ENCODE data around the gene COL24A1.

The COL24A1 gene

GRCh38 chr1:86069757-86070145 lies 86.8 kb downstream of the COL24A1 start:
- Histone ChIP-seq H3K4me3 (replicated peaks; ENCODE audit: low read depth, low read length) (no peak overlapping the region), H3K36me3 (ENCODE audit: control insufficient read depth, insufficient read depth, low read length) (no peaks in the 10 kb centered on the region), H3K27me3 (replicated peaks; ENCODE audit: control insufficient read depth, insufficient read depth, low read length) (no peaks in the 10 kb centered on the region)
- TF ChIP-seq, protein P1, sequence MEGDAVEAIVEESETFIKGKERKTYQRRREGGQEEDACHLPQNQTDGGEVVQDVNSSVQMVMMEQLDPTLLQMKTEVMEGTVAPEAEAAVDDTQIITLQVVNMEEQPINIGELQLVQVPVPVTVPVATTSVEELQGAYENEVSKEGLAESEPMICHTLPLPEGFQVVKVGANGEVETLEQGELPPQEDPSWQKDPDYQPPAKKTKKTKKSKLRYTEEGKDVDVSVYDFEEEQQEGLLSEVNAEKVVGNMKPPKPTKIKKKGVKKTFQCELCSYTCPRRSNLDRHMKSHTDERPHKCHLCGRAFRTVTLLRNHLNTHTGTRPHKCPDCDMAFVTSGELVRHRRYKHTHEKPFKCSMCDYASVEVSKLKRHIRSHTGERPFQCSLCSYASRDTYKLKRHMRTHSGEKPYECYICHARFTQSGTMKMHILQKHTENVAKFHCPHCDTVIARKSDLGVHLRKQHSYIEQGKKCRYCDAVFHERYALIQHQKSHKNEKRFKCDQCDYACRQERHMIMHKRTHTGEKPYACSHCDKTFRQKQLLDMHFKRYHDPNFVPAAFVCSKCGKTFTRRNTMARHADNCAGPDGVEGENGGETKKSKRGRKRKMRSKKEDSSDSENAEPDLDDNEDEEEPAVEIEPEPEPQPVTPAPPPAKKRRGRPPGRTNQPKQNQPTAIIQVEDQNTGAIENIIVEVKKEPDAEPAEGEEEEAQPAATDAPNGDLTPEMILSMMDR (IDR thresholded peaks at IDR 0.05; ENCODE audit: insufficient read depth, low read length, poor library complexity, severe bottlenecking): no peak
- DNase-seq (ENCODE audit: extremely low read depth, insufficient read length): no peak

GRCh38 chr1:86068841-86069756 lies 87.5 kb downstream of the COL24A1 start:
- Histone ChIP-seq H3K36me3 (ENCODE audit: control insufficient read depth, insufficient read depth, low read length) (no peaks in the 10 kb centered on the region), H3K4me3 (replicated peaks; ENCODE audit: low read depth, low read length) (no peak overlapping the region), H3K27me3 (replicated peaks; ENCODE audit: control insufficient read depth, insufficient read depth, low read length) (no peaks in the 10 kb centered on the region)
- DNase-seq (ENCODE audit: extremely low read depth, insufficient read length): no peak
- TF ChIP-seq, protein P1 (IDR thresholded peaks at IDR 0.05; ENCODE audit: insufficient read depth, low read length, poor library complexity, severe bottlenecking): no peak

DNA sequence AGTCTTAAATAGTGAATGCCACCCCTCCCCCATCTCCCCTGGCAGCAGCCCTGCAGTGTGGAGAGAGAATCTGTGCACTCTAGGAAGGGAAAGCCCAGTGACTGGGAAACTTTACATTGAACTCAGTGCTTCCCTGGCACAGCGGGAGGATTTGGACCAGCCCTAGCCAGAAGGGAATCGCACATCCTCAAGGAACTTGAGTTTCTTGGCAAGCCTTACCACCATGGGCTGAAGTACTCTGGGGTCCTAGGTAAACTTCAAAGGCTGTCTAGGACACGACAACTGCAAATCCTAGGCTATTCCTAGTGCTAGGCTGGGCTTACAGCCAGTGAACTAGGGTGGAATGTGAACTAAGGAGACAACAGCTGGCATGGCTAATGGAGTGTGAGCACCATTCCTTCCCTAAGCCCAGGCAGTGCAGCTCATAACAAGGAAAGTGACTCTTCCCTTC lies 88.3 kb downstream of the COL24A1 start:
- no peak for DNase-seq (ENCODE audit: extremely low read depth, insufficient read length)
- TF ChIP-seq, protein P1 (IDR thresholded peaks at IDR 0.05; ENCODE audit: insufficient read depth, low read length, poor library complexity, severe bottlenecking): no peak
- Histone ChIP-seq H3K4me3 (replicated peaks; ENCODE audit: low read depth, low read length) (no peak overlapping the region), H3K27me3 (replicated peaks; ENCODE audit: control insufficient read depth, insufficient read depth, low read length) (no peaks in the 10 kb centered on the region), H3K36me3 (ENCODE audit: control insufficient read depth, insufficient read depth, low read length) (no peaks in the 10 kb centered on the region)

- no peak for DNase-seq (ENCODE audit: extremely low read depth, insufficient read length)
- no peaks in the 10 kb centered on the region for H3K36me3 ChIP-seq (ENCODE audit: control insufficient read depth, insufficient read depth, low read length)
- no peaks in the 10 kb centered on the region for H3K27me3 ChIP-seq (replicated peaks; ENCODE audit: control insufficient read depth, insufficient read depth, low read length)
- no peak overlapping the region for H3K4me3 ChIP-seq (replicated peaks; ENCODE audit: low read depth, low read length)
- TF ChIP-seq, protein P1 (IDR thresholded peaks at IDR 0.05; ENCODE audit: insufficient read depth, low read length, poor library complexity, severe bottlenecking): no peak
Observed at GRCh38 chr1:86067626-86068025, 88.9 kb downstream of the COL24A1 start.

- DNase-seq (ENCODE audit: extremely low read depth, insufficient read length): no peak
- Histone ChIP-seq H3K36me3 (ENCODE audit: control insufficient read depth, insufficient read depth, low read length) (no peaks in the 10 kb centered on the region), H3K4me3 (replicated peaks; ENCODE audit: low read depth, low read length) (no peak overlapping the region), H3K27me3 (replicated peaks; ENCODE audit: control insufficient read depth, insufficient read depth, low read length) (no peaks in the 10 kb centered on the region)
- TF ChIP-seq, protein P1 (IDR thresholded peaks at IDR 0.05; ENCODE audit: insufficient read depth, low read length, poor library complexity, severe bottlenecking): no peak
Observed at GRCh38 chr1:86064899-86065298, 91.7 kb downstream of the COL24A1 start.
